Endothelial cell of umbilical vein (primary cell): ENCODE measurements around the gene ZFP42. TPM values are rescaled to one million over a fixed set of nuclear protein-coding genes. Genes with fewer than 3 reads are reported as not detected.

Experiments
- BruUV-seq: library from RNA; stranded (reverse); fragments of 400-500 nt; replicated peaks from 2 replicates; lab custom pipeline; 2021; lab: Mats Ljungman, UMichigan
- CTCF ChIA-PET: fragments of 300-600, 350-600 bp; sonication (Branson Sonifier 250); formaldehyde crosslinking; loops from one replicate; lab custom pipeline; 2021; ENCODE audit warnings: antibody characterized with exemption, inconsistent platforms; lab: Charles Lee
- POLR2A ChIA-PET: fragments of 300-600, 350-600 bp; sonication (Branson Sonifier 250); formaldehyde crosslinking; loops from one replicate; lab custom pipeline; 2021; ENCODE audit warnings: antibody characterized with exemption, inconsistent platforms; lab: Charles Lee
- DNase-seq: peaks from one replicate; pipeline ENCODE4 v3.0.0-alpha.2; 2011; ENCODE audit warnings: low read depth, low spot score
- FAIRE-seq: peaks from 2 replicates; lab custom pipeline; 2011; peaks lifted over from hg19 to GRCh38; lab: Jason Lieb, UNC
- H2AFZ ChIP-seq: 2 replicates; pipeline ENCODE4 v1.6.0; 2012; ENCODE audit warnings: low read depth, low read length, control low read depth, inconsistent platforms
- H3K27ac ChIP-seq: 2 replicates; pipeline ENCODE4 v1.5.1; 2011; ENCODE audit warnings: low read depth, mild to moderate bottlenecking, control low read depth, low read length, moderate library complexity; ENCODE audit not compliant: insufficient read depth
- H3K27me3 ChIP-seq, 2 experiments: 2 replicates each; pipeline versions ENCODE4 v1.6.0 to v1.6.1; 2011; ENCODE audit warnings: low read length in 2 of 2, mixed read lengths in 1 of 2; ENCODE audit not compliant: control insufficient read depth in 2 of 2, insufficient read depth in 2 of 2
- H3K36me3 ChIP-seq, 2 experiments: 2 replicates in 1 of 2; 3 replicates in 1 of 2; pipeline ENCODE4 v1.5.1; 2011; ENCODE audit warnings: low read length in 2 of 2, mild to moderate bottlenecking in 1 of 2, moderate library complexity in 1 of 2; ENCODE audit not compliant: control insufficient read depth in 2 of 2, insufficient read depth in 2 of 2; ENCODE audit errors: extremely low read depth in 1 of 2
- H3K4me1 ChIP-seq: 3 replicates; pipeline ENCODE4 v1.5.1; 2011; ENCODE audit warnings: mild to moderate bottlenecking, low read length; ENCODE audit not compliant: control insufficient read depth, insufficient read depth; ENCODE audit errors: extremely low read depth
- H3K4me2 ChIP-seq: 2 replicates; pipeline ENCODE4 v1.6.1; 2011; ENCODE audit warnings: low read length, control low read depth, mixed read lengths; ENCODE audit not compliant: insufficient read depth
- H3K4me3 ChIP-seq, 3 experiments: fragments of 200-600 bp in 1 of 3; sonication (generic), shearing (Covaris generic) in 1 of 3; replicated peaks in 1 of 3; 2 replicates each; pipeline ENCODE4 v1.5.1; 2011 to 2016; ENCODE audit warnings: control low read depth in 3 of 3, low read length in 3 of 3, mild to moderate bottlenecking in 2 of 3, inconsistent platforms in 1 of 3, low read depth in 1 of 3, moderate library complexity in 1 of 3; ENCODE audit not compliant: insufficient read depth in 1 of 3
- H3K79me2 ChIP-seq: 2 replicates; pipeline ENCODE4 v1.6.0; 2012; ENCODE audit warnings: low read length, inconsistent platforms; ENCODE audit not compliant: control insufficient read depth, insufficient read depth
- H3K9ac ChIP-seq: replicated peaks from 2 replicates; pipeline ENCODE3; 2011; ENCODE audit warnings: low read length, control low read depth; ENCODE audit not compliant: insufficient read depth; ENCODE audit errors: extremely low read depth
- H3K9me1 ChIP-seq: replicated peaks from 3 replicates; pipeline ENCODE4 v1.6.0; 2011; ENCODE audit warnings: mild to moderate bottlenecking, low read length; ENCODE audit not compliant: control insufficient read depth, insufficient read depth; ENCODE audit errors: extremely low read depth
- H3K9me3 ChIP-seq: replicated peaks from 2 replicates; pipeline ENCODE4 v1.5.1; 2012; ENCODE audit warnings: low read length, inconsistent platforms; ENCODE audit not compliant: control insufficient read depth, insufficient read depth
- H4K20me1 ChIP-seq: replicated peaks from 2 replicates; pipeline ENCODE3; 2011; ENCODE audit warnings: mild to moderate bottlenecking, low read length; ENCODE audit not compliant: control insufficient read depth, insufficient read depth; ENCODE audit errors: extremely low read depth
- EZH2 ChIP-seq: IDR thresholded peaks from 2 replicates; pipeline ENCODE4 v1.6.1; 2012; ENCODE audit warnings: borderline replicate concordance, low read depth, mild to moderate bottlenecking, moderate library complexity, low read length, inconsistent platforms; ENCODE audit not compliant: severe bottlenecking
- FOS ChIP-seq: IDR thresholded peaks from 2 replicates; pipeline ENCODE4 v1.6.1; 2011; ENCODE audit warnings: mild to moderate bottlenecking, low read length, moderate library complexity, borderline replicate concordance; ENCODE audit not compliant: insufficient read depth
- GATA2 ChIP-seq: IDR thresholded peaks from 2 replicates; pipeline ENCODE4 v1.7.0; 2011; ENCODE audit warnings: low read depth, mild to moderate bottlenecking, moderate library complexity, mixed read lengths, low read length; ENCODE audit not compliant: insufficient read length, insufficient read depth
- JUN ChIP-seq: IDR thresholded peaks from 2 replicates; pipeline ENCODE4 v1.6.1; 2011; ENCODE audit warnings: borderline replicate concordance, low read depth; ENCODE audit not compliant: insufficient read length, insufficient read depth
- MYC ChIP-seq: IDR thresholded peaks from one replicate; pipeline ENCODE4 v1.6.1; 2011; ENCODE audit warnings: mild to moderate bottlenecking, low read depth, low read length
- POLR2A ChIP-seq: IDR thresholded peaks from 2 replicates; pipeline ENCODE4 v1.6.1; 2012; ENCODE audit warnings: low read depth, mild to moderate bottlenecking, control low read depth, low read length
- POLR2AphosphoS5 ChIP-seq: IDR thresholded peaks from 2 replicates; pipeline ENCODE4 v1.6.1; 2012; ENCODE audit warnings: low read depth, mild to moderate bottlenecking, control low read depth, low read length, moderate library complexity; ENCODE audit not compliant: insufficient read depth
- dilution Hi-C: fragments of 300-500 bp; cut with MboI; formaldehyde crosslinking; loops from one replicate; pipeline ENCODE4 v1.15.0; 2019; ENCODE audit warnings: low sequenced_read_pairs; ENCODE audit not compliant: extremely low pct_ligation_motif_present
- intact Hi-C: fragments of 100-400 bp; cut with micrococcal nuclease; formaldehyde crosslinking; loops from one replicate; pipeline ENCODE4 v1.10.0; 2022
- polyA plus RNA-seq, 4 experiments: library from polyadenylated mRNA; depleted of rRNA in 3 of 4; stranded (reverse) in 3 of 4; unstranded in 1 of 4; fragments of >200 nt; gene quantifications; 2 replicates each; pipeline versions ENCODE4 v1.2.1 to v1.2.3, GENCODE V29; 2011 to 2012; ENCODE audit warnings: missing spikeins in 1 of 4
- total RNA-seq: library from RNA; stranded (reverse); gene quantifications from 2 replicates; pipeline ENCODE4 v1.2.3, GENCODE V29; 2021
- TF ChIP-seq, protein P1 (sequence below), 2 donors: IDR thresholded peaks; 1 replicate in 1 of 2; 2 replicates in 1 of 2; pipeline ENCODE4 v1.5.1; 2011; ENCODE audit warnings: low read length in 2 of 2, mild to moderate bottlenecking in 2 of 2, moderate library complexity in 2 of 2, control low read depth in 1 of 2, inconsistent platforms in 1 of 2, low read depth in 1 of 2; ENCODE audit not compliant: insufficient read depth in 1 of 2; ENCODE audit errors: extremely low read depth in 1 of 2
- TF ChIP-seq, protein P2 (sequence below): IDR thresholded peaks from 2 replicates; pipeline ENCODE4 v1.6.1; 2011; ENCODE audit not compliant: insufficient read depth, insufficient read length

ZFP42 gene
- total and polyA plus RNA-seq, 2 donors (not counting 3 experiments of a cell fraction or from before 2014, with no cell fraction given) = 0.04 TPM; not detected in 1

DNA sequence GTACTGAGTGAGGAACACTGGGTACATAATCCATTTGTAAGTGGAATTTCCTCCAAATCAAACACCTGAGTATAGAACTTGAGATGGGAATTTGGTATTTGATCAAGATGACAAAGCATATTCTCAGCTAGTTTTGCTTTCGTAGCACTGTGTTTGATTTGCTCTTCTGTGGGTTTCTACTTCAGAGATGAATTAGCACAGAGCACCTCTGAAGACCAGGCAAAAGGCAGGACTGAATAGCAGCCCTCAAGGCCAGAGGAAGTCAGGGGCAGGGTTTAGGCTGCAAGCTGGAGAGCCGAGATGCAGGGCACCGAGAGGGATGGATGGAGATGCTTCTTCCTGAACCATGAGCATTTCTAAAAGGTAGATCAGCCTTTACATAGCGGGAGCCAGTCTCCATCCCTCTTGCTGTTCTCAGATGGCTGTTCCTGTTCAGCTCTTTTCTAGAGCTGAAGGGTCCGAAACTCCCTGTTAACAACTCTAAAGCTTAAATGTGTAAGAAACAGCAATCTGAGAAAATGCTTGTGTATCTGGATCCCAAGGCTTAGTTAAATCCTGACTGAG lies 10.8 kb downstream of the ZFP42 start:
- Histone ChIP-seq H3K27ac (no peak overlapping the region), H3K9me1 (no peaks in the 10 kb centered on the region), H3K9ac (no peak overlapping the region), H2AFZ (no peak overlapping the region), H3K4me2 (no peak overlapping the region), H4K20me1 (no peaks in the 10 kb centered on the region), H3K4me1 (no peaks in the 10 kb centered on the region), H3K4me3 (no peak overlapping the region), H3K27me3 (no peaks in the 10 kb centered on the region), H3K9me3 (peaks cover 6% of the 10 kb centered on the region), H3K79me2 (no peaks in the 10 kb centered on the region), H3K36me3 (no peaks in the 10 kb centered on the region)
- intact Hi-C loops (no loop called here), dilution Hi-C loops (no loop called here)
- TF ChIP-seq POLR2AphosphoS5 = no peak
- no peak for TF ChIP-seq GATA2
- TF ChIP-seq POLR2A = no peak
- TF ChIP-seq JUN = no peak
- TF ChIP-seq, protein P1, sequence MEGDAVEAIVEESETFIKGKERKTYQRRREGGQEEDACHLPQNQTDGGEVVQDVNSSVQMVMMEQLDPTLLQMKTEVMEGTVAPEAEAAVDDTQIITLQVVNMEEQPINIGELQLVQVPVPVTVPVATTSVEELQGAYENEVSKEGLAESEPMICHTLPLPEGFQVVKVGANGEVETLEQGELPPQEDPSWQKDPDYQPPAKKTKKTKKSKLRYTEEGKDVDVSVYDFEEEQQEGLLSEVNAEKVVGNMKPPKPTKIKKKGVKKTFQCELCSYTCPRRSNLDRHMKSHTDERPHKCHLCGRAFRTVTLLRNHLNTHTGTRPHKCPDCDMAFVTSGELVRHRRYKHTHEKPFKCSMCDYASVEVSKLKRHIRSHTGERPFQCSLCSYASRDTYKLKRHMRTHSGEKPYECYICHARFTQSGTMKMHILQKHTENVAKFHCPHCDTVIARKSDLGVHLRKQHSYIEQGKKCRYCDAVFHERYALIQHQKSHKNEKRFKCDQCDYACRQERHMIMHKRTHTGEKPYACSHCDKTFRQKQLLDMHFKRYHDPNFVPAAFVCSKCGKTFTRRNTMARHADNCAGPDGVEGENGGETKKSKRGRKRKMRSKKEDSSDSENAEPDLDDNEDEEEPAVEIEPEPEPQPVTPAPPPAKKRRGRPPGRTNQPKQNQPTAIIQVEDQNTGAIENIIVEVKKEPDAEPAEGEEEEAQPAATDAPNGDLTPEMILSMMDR (IDR thresholded peaks at IDR 0.05; ENCODE audit: extremely low read depth in 1 of 2, insufficient read depth in 1 of 2, low read depth in 1 of 2, low read length in 2 of 2) = no peak
- no peak for TF ChIP-seq FOS
- TF ChIP-seq, protein P2, sequence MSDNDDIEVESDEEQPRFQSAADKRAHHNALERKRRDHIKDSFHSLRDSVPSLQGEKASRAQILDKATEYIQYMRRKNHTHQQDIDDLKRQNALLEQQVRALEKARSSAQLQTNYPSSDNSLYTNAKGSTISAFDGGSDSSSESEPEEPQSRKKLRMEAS = no peak
- no peak for TF ChIP-seq MYC
- no peak for TF ChIP-seq EZH2
- FAIRE-seq (no peak), DNase-seq (no peak)
- ChIA-PET POLR2A (no interaction called here), CTCF (no interaction called here)
- no TSS peak for BruUV-seq
